Urinary bladder (tissue), 4 donors: ENCODE results near the gene PCDHA6. TPM values are rescaled to one million over a fixed set of nuclear protein-coding genes. Genes with fewer than 3 reads are reported as not detected.
"Not testable (repeated sequence)": the region's sequence is repeated elsewhere in the genome, so short reads cannot be mapped to it uniquely, and the experiment has no call there.

Source experiments
- DNase-seq: peaks from one replicate; pipeline ENCODE4 v3.0.0-alpha.2; 2015; ENCODE audit errors: extremely low spot score
- H3K27ac ChIP-seq: one replicate; pipeline ENCODE4 v1.5.1; 2013; ENCODE audit warnings: low read depth, mild to moderate bottlenecking, moderate library complexity
- H3K36me3 ChIP-seq: one replicate; pipeline ENCODE4 v1.6.1; 2013; ENCODE audit warnings: mild to moderate bottlenecking, moderate library complexity; ENCODE audit not compliant: insufficient read depth
- H3K4me1 ChIP-seq: one replicate; pipeline ENCODE4 v1.6.1; 2013; ENCODE audit warnings: mild to moderate bottlenecking, moderate library complexity; ENCODE audit not compliant: insufficient read depth
- H3K4me3 ChIP-seq: one replicate; pipeline ENCODE4 v1.5.1; 2013; ENCODE audit warnings: low read depth, low read length
- WGBS: extraction: QIAGEN DNeasy Blood & Tissue Kit; methylation state at CpG from one replicate; pipeline ENCODE4 v1.1.7; 2013; 5-methylcytosine and 5-hydroxymethylcytosine counted together
- polyA plus RNA-seq: library from polyadenylated mRNA; stranded (reverse); fragments of 200-250 nt; gene quantifications from one replicate; pipeline ENCODE4 v1.2.3, GENCODE V29; 2013
- total RNA-seq: library from RNA; depleted of rRNA; stranded (reverse); fragments of >200 nt; gene quantifications from one replicate; pipeline ENCODE4 v1.2.3, GENCODE V29; 2014
- donor health status: healthy with polysubstance abuse.
- donor health status: healthy.

Gene PCDHA6
- total and polyA plus RNA-seq, 2 donors, result 0.22 to 0.95 TPM

DNA sequence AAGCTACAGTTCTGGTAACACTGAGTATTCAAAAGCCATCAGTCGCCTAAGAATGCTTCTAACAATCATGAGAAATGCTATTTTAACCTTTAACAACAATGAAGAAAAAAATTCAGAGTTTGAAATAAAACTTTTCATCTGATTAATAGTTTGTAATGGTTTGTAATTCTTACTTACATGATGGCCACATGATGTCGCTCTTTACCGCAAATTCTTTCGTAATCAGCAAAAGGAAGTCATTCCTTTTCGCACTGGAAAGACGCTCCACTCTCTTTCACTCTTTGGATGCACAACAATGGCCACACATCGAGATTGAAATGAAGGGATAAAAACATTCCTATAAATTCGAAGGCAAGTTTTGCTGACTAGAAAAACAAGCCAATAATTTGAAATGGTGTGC, 6.2 kb downstream of the PCDHA6 start, which contains the start of gene PCDHA7:
Gene PCDHA7, plus strand, starts transcription at position 277 of the 400 bp plus-strand sequence. Its CDS starts 115 bp downstream, at position 392.
- no peak for DNase-seq
- Histone ChIP-seq H3K4me1 (no peaks in the 10 kb centered on the region), H3K4me3 (no peak within 1 kb of the TSS), H3K27ac (no peak within 1 kb of the TSS), H3K36me3 (no peaks in the 10 kb centered on the region)
- 10% methylated on average over 8 of the region's 8 CpGs for WGBS

- H3K27ac ChIP-seq, DNase-seq, H3K4me1 ChIP-seq, H3K4me3 ChIP-seq, H3K36me3 ChIP-seq: not testable (repeated sequence)
- 22% methylated on average over 26 of the region's 38 CpGs for WGBS
Measured at GRCh38 chr5:140834439-140835008, 6.8 kb downstream of the PCDHA6 start.

GRCh38 chr5:140835622-140836510, 8.1 kb downstream of the PCDHA6 start:
- H3K36me3 ChIP-seq, result no peaks in the 10 kb centered on the region
- DNase-seq, result no peak
- H3K4me1 ChIP-seq, result no peaks in the 10 kb centered on the region
- no peak overlapping the region for H3K27ac ChIP-seq
- 44% methylated on average over 103 of the region's 103 CpGs for WGBS
- H3K4me3 ChIP-seq, result no peak overlapping the region

DNA sequence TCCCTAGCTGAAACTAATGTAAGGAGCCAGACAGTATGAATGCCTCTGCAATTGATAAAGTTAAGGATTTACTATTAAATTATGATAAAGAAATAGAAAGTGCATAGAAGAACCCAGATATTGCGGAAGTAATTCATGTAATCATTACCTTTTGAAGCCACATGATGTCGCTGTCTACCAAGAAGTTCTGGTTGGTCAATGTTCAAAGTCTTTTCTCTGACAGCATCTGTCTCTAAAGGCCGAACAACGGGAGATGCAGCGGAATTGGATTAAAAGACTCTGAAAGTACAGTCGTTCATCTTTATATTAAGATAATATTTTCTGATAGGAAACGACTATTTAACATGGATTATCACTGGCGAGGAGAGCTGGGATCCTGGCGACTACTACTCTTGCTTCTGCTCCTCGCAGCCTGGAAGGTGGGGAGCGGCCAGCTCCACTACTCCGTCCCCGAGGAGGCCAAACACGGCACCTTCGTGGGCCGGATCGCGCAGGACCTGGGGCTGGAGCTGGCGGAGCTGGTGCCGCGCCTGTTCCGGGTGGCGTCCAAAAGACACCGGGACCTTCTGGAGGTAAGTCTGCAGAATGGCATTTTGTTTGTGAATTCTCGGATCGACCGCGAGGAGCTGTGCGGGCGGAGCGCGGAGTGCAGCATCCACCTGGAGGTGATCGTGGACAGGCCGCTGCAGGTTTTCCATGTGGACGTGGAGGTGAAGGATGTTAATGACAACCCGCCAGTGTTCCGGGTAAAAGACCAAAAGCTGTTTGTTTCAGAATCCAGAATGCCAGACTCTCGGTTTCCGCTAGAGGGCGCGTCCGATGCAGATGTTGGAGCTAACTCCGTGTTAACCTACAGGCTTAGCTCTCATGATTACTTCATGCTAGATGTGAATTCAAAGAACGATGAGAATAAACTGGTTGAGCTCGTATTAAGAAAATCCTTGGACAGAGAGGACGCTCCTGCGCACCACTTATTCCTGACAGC, 13.5 kb downstream of the PCDHA6 start, which contains the start of gene PCDHA8:
Gene PCDHA8, plus strand, starts transcription at position 210 of the 985 bp plus-strand sequence. Its CDS starts 135 bp downstream, at position 345.
- no peak for DNase-seq
- Histone ChIP-seq H3K36me3 (no peaks in the 10 kb centered on the region), H3K27ac (no peak within 1 kb of the TSS), H3K4me1 (no peaks in the 10 kb centered on the region), H3K4me3 (no peak within 1 kb of the TSS)
- 20% methylated on average over 47 of the region's 47 CpGs for WGBS

DNA sequence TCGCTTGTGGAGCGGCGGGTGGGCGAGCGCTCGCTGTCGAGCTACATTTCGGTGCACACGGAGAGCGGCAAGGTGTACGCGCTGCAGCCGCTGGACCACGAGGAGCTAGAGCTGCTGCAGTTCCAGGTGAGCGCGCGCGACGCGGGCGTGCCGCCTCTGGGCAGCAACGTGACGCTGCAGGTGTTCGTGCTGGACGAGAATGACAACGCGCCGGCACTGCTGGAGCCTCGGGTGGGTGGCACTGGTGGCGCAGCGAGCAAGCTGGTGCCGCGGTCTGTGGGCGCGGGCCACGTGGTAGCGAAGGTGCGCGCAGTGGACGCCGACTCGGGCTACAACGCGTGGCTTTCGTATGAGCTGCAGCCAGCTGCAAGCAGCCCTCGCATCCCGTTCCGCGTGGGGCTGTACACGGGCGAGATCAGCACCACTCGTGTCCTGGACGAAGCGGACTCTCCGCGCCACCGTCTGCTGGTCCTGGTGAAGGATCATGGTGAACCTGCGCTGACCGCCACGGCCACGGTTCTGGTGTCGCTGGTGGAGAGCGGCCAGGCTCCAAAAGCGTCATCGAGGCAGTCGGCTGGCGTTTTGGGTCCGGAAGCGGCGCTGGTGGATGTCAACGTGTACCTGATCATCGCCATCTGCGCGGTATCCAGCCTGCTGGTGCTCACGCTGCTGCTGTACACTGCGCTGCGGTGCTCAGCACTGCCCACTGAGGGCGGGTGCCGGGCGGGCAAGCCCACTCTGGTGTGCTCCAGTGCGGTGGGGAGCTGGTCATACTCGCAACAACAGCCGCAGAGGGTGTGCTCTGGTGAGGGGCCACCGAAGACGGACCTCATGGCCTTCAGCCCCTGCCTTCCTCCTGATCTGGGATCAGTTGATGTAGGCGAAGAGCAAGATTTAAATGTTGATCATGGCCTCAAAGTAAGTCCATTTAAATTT, 15.3 kb downstream of the PCDHA6 start:
- no peak for DNase-seq
- Histone ChIP-seq H3K27ac (no peak overlapping the region), H3K4me1 (no peaks in the 10 kb centered on the region), H3K4me3 (no peak overlapping the region), H3K36me3 (no peaks in the 10 kb centered on the region)
- whole genome bisulfite sequencing, result 47% methylated on average over 86 of the region's 87 CpGs

DNA sequence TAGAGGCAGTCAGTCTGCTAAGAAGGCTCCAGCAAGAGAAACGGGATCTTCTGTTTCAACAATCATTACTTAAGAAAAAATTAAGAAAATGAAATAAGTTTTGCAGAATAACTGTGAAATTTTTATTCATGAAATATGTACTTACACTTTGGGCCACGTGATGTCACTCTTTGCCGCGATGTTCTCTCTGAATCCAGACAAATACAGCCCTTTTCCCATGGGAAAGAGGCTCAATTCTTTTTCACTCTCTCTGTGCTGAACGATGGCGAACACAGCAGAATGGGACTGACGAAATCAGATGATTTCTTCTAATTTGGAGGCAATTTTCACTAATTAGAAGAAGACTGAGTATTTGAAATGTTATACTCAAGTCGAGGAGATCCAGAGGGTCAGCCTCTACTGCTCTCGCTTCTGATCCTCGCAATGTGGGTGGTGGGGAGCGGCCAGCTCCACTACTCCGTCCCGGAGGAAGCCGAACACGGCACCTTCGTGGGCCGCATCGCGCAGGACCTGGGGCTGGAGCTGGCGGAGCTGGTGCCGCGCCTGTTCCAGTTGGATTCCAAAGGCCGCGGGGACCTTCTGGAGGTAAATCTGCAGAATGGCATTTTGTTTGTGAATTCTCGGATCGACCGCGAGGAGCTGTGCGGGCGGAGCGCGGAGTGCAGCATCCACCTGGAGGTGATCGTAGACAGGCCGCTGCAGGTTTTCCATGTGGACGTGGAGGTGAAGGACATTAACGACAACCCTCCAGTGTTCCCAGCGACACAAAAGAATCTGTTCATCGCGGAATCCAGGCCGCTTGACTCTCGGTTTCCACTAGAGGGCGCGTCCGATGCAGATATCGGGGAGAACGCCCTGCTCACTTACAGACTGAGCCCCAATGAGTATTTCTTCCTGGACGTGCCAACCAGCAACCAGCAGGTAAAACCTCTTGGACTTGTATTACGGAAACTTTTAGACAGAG, 20.7 kb downstream of the PCDHA6 start, which contains the start of gene PCDHA9:
Gene PCDHA9, plus strand, starts transcription at position 244 of the 964 bp plus-strand sequence. Its CDS starts 114 bp downstream, at position 358.
- not testable (repeated sequence) for DNase-seq, H3K36me3 ChIP-seq, H3K4me3 ChIP-seq, H3K27ac ChIP-seq, H3K4me1 ChIP-seq
- 19% methylated on average over 46 of the region's 48 CpGs for WGBS

GRCh38 chr5:140849831-140850634, 22.3 kb downstream of the PCDHA6 start:
- H3K4me1 ChIP-seq, H3K27ac ChIP-seq, DNase-seq, H3K4me3 ChIP-seq, H3K36me3 ChIP-seq: not testable (repeated sequence)
- WGBS, result 45% methylated on average over 101 of the region's 101 CpGs

GRCh38 chr5:140855772-140856674, 28.3 kb downstream of the PCDHA6 start, which contains the start of gene PCDHA10:
PCDHA10 (plus strand) TSS chr5:140855897; CDS start chr5:140856049, 152 bp downstream.
- Histone ChIP-seq H3K27ac (no peak within 1 kb of the TSS), H3K4me1 (no peaks in the 10 kb centered on the region), H3K36me3 (no peaks in the 10 kb centered on the region), H3K4me3 (no peak within 1 kb of the TSS)
- no peak for DNase-seq
- 18% methylated on average over 44 of the region's 44 CpGs for WGBS

GRCh38 chr5:140857177-140857986, 29.6 kb downstream of the PCDHA6 start:
- Histone ChIP-seq H3K27ac (no peak overlapping the region), H3K36me3 (no peaks in the 10 kb centered on the region), H3K4me3 (no peak overlapping the region), H3K4me1 (no peaks in the 10 kb centered on the region)
- no peak for DNase-seq
- whole genome bisulfite sequencing, result 53% methylated on average over 94 of the region's 94 CpGs

GRCh38 chr5:140857987-140858240, 30.2 kb downstream of the PCDHA6 start:
- 65% methylated on average over 22 of the region's 22 CpGs for WGBS

More at GRCh38 chr5:140857987-140858240, 30.2 kb downstream of the PCDHA6 start:
- no peak for DNase-seq
- Histone ChIP-seq H3K36me3 (no peaks in the 10 kb centered on the region), H3K4me1 (no peaks in the 10 kb centered on the region), H3K4me3 (no peak overlapping the region), H3K27ac (no peak overlapping the region)
